ES-I3 (cell line): ENCODE results near the gene MED6.
A peak's percentile ranks its signal among the peaks of the same experiment; 100 is the strongest.

Experiments
- H3K36me3 ChIP-seq: 2 replicates; pipeline ENCODE4 v1.6.1; 2013; ENCODE audit warnings: mild to moderate bottlenecking, low read length, control low read depth, moderate library complexity; ENCODE audit not compliant: insufficient read depth
- H3K4me1 ChIP-seq: 2 replicates; pipeline ENCODE4 v1.6.1; 2013; ENCODE audit warnings: mild to moderate bottlenecking, control low read depth, low read length; ENCODE audit not compliant: insufficient read depth
- H3K9ac ChIP-seq: 2 replicates; pipeline ENCODE4 v1.6.1; 2013; ENCODE audit warnings: low read depth, mild to moderate bottlenecking, low read length, moderate library complexity
- H3K9me3 ChIP-seq: 2 replicates; pipeline ENCODE4 v1.6.1; 2013; ENCODE audit warnings: mild to moderate bottlenecking, low read length, moderate library complexity; ENCODE audit not compliant: control insufficient read depth, insufficient read depth

Gene MED6, protein sequence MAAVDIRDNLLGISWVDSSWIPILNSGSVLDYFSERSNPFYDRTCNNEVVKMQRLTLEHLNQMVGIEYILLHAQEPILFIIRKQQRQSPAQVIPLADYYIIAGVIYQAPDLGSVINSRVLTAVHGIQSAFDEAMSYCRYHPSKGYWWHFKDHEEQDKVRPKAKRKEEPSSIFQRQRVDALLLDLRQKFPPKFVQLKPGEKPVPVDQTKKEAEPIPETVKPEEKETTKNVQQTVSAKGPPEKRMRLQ

DNA sequence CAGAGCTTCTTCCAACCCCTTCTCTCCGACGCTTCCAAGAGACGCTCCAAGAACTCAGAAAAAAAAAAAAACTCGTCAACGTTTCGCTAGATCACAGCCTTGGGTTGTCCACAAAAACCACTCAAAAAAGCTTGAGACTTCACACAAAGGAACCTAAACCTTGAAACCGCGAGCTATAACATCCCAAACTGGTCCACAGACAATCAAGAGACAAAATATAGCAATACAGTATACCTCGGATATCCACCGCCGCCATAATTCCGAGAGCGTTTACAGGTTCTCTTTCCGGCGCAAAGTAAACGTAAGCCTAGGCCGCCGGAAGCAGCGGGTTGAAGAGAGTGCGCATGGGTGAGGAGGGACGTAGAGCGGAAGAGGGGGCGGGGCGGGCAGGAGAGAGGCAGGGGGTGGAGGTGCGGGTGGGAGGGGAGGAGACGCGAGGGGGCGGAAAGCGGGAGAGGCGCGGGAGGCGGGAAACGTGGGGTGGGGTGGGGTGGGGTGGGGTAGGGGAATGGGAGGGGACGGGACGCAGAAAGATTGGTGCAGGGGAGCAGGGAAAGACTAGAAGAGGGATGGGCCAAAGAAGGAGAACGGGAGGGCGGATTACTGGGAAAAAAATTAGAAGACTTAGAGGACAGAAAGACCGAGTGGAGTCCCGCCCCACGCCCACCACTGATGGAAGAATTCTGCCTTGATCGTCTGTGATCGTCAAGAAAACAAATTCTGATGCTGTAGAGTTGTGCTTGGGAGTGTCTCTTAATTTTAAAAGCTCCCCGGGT, at the start of gene MED6:
TSS of gene MED6 (minus strand) at position 274 of the 776 bp plus-strand sequence. CDS start at position 256, 18 bp downstream.
- Histone ChIP-seq H3K36me3 (no peaks in the 10 kb centered on the region; the same call in 1 of the 2 replicates), H3K4me1 (no peaks in the 10 kb centered on the region), H3K9ac (peak within 1 kb of the TSS; percentile 98), H3K9me3 (no peaks in the 10 kb centered on the region)

- Histone ChIP-seq H3K4me1 (peaks cover 45% of the 10 kb centered on the region), H3K9ac (no peak overlapping the region), H3K9me3 (no peaks in the 10 kb centered on the region), H3K36me3 (no peaks in the 10 kb centered on the region)
Observed at GRCh38 chr14:70649803-70650202, 49.3 kb upstream of the MED6 start.

GRCh38 chr14:70648346-70648745, 47.9 kb upstream of the MED6 start:
- Histone ChIP-seq H3K36me3 (no peaks in the 10 kb centered on the region), H3K4me1 (peaks cover 40% of the 10 kb centered on the region), H3K9ac (no peak overlapping the region), H3K9me3 (no peaks in the 10 kb centered on the region)

- H3K4me1 ChIP-seq: peaks cover 36% of the 10 kb centered on the region
- no peaks in the 10 kb centered on the region for H3K9me3 ChIP-seq
- no peaks in the 10 kb centered on the region for H3K36me3 ChIP-seq
- no peak overlapping the region for H3K9ac ChIP-seq
Observed at GRCh38 chr14:70646705-70647104, 46.2 kb upstream of the MED6 start.

- Histone ChIP-seq H3K4me1 (peaks cover 36% of the 10 kb centered on the region), H3K9ac (no peak overlapping the region), H3K9me3 (no peaks in the 10 kb centered on the region), H3K36me3 (no peaks in the 10 kb centered on the region)
Observed at GRCh38 chr14:70645892-70646291, 45.4 kb upstream of the MED6 start.

DNA sequence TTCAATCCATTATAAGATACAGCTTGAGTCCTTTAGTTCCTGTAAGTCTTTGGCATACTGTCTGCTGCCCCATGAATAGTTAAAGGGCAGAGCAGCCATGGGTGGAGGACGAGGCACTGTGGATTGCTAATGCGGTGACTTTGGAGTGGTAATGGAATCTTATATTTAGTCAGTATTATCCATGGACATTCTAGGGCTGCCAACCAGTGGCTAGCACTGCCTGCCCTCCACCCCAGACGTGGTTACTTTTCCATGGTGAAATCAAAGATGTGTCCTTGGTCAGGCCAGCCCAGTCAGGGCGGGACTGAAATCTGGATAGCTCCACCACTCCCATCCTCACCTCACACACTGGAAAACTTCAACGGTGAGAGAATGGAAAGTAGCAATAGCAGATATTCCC, 43.5 kb upstream of the MED6 start:
- H3K9me3 ChIP-seq: no peaks in the 10 kb centered on the region
- peak overlapping the region; percentile 88; the same call in 1 of the 2 replicates for H3K9ac ChIP-seq
- peaks cover 42% of the 10 kb centered on the region for H3K4me1 ChIP-seq
- no peaks in the 10 kb centered on the region for H3K36me3 ChIP-seq

GRCh38 chr14:70642303-70643235, 42.1 kb upstream of the MED6 start:
- H3K9ac ChIP-seq: peak overlapping the region; percentile 88
- peaks cover 35% of the 10 kb centered on the region for H3K4me1 ChIP-seq
- no peaks in the 10 kb centered on the region for H3K36me3 ChIP-seq
- no peaks in the 10 kb centered on the region for H3K9me3 ChIP-seq

- Histone ChIP-seq H3K9ac (peak within 1 kb of the TSS; percentile 88), H3K9me3 (no peaks in the 10 kb centered on the region), H3K36me3 (no peaks in the 10 kb centered on the region), H3K4me1 (peaks cover 29% of the 10 kb centered on the region)
Observed at GRCh38 chr14:70641548-70642302, 41.3 kb upstream of the MED6 start, which contains the start of gene TTC9. TSS of gene TTC9 (plus strand) at chr14:70641916. CDS start at chr14:70642130, 214 bp downstream.

DNA sequence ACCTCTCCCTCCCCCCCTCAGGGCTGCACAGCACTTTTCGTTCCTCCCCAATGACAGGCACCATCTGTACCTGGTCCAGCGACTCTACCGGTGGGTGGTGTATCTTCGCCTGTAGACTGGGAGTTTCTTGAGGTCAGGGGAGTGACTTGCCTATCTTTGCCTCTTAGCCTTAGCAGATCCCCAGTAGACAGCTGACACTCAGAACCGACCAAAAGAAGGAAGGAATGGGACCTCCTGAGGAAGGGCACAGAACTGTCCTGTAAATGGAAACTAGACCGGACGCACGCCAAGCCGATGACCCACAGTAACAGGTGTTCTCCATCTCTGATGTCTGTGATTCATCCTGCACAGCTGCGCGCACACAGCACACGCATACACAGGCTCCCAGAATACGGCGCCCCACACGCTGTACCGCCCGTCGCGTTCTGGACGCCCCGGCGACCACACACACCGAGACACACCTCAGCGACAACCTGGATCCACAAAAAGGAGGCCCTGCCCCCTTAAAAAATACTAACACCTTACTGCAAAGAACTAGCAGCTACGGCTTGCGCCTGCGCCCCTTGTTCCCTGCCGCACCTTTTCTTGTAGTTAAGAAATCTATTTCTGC, 40.6 kb upstream of the MED6 start:
- Histone ChIP-seq H3K36me3 (no peaks in the 10 kb centered on the region), H3K9ac (peak overlapping the region; percentile 88), H3K9me3 (no peaks in the 10 kb centered on the region), H3K4me1 (peaks cover 23% of the 10 kb centered on the region)

DNA sequence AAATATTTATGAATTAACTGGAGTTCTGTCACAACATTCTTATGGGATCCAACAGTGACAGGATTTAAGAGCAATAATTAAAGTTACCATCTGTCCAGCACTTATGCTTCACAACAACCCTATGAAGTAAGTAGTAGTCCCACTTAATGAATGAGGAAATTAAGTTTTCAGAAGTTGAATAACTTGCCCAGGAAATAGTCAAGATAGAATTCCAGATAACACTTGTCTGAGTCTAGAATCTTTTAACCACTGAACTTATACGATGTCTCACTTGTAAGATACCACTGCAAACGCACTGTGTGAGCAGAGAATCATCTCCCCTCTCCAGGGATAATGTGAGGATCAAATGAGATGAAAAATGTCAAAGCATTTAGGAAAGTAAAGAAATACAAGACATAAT, 38.0 kb upstream of the MED6 start:
- no peak overlapping the region for H3K9ac ChIP-seq
- H3K36me3 ChIP-seq: no peaks in the 10 kb centered on the region; the same call in 1 of the 2 replicates
- H3K9me3 ChIP-seq: peaks cover 4% of the 10 kb centered on the region; the same call in 1 of the 2 replicates
- peaks cover 10% of the 10 kb centered on the region for H3K4me1 ChIP-seq

GRCh38 chr14:70635971-70636595, 35.6 kb upstream of the MED6 start:
- Histone ChIP-seq H3K4me1 (peaks cover 10% of the 10 kb centered on the region), H3K9ac (no peak overlapping the region), H3K36me3 (no peaks in the 10 kb centered on the region; the same call in 1 of the 2 replicates), H3K9me3 (peaks cover 4% of the 10 kb centered on the region; the same call in 1 of the 2 replicates)

GRCh38 chr14:70631948-70632347, 31.5 kb upstream of the MED6 start:
- Histone ChIP-seq H3K9ac (no peak overlapping the region), H3K36me3 (no peaks in the 10 kb centered on the region; the same call in 1 of the 2 replicates), H3K4me1 (no peaks in the 10 kb centered on the region), H3K9me3 (peaks cover 12% of the 10 kb centered on the region; the same call in 1 of the 2 replicates)

GRCh38 chr14:70624972-70625371, 24.5 kb upstream of the MED6 start:
- H3K36me3 ChIP-seq: no peaks in the 10 kb centered on the region
- H3K9me3 ChIP-seq: 0 out of 2 replicates have a peak, but pooled peaks cover 7% of the 10 kb centered on the region
- H3K4me1 ChIP-seq: no peaks in the 10 kb centered on the region
- H3K9ac ChIP-seq: no peak overlapping the region
